ENCODE data around the gene CFAP43. TPM values are rescaled to one million over a fixed set of nuclear protein-coding genes. Genes with fewer than 3 reads are reported as not detected.
"Not testable (repeated sequence)": the region's sequence is repeated elsewhere in the genome, so short reads cannot be mapped to it uniquely, and the experiment has no call there.

The CFAP43 gene
- total RNA-seq, 1 experiment from 2014 or later: 0.44 TPM

GRCh38 chr10:104243512-104243911 is 11.3 kb upstream of the CFAP43 start:
- intact Hi-C loops (cut with micrococcal nuclease): no loop called here
- Histone ChIP-seq H3K9me2 (replicated peaks; ENCODE audit: low read length) (no peaks in the 10 kb centered on the region), H3K9me3 (ENCODE audit: low read length) (no peaks in the 10 kb centered on the region), H3K4me3 (ENCODE audit: low read length) (no peak overlapping the region), H3K27me3 (ENCODE audit: low read length) (no peaks in the 10 kb centered on the region), H3F3A (ENCODE audit: low read length, unreplicated experiment) (no peaks in the 10 kb centered on the region), H2AFZ (ENCODE audit: low read length) (no peak overlapping the region), H3K4me1 (ENCODE audit: insufficient read depth, low read length) (no peaks in the 10 kb centered on the region), H3K36me3 (ENCODE audit: low read depth, low read length) (no peaks in the 10 kb centered on the region), H3K9ac (ENCODE audit: low read length) (no peak overlapping the region), H3K79me2 (ENCODE audit: low read length) (no peaks in the 10 kb centered on the region), H4K20me1 (ENCODE audit: low read length) (no peaks in the 10 kb centered on the region), H3K27ac (ENCODE audit: low read length) (no peak overlapping the region), H3K4me2 (ENCODE audit: low read length) (no peak overlapping the region)
- BruUV-seq (replicated peaks): no TSS peak
- POLR2A ChIA-PET (ENCODE audit: unreplicated experiment): no interaction called here
- DNase-seq (no peak), ATAC-seq (no peak)
- CTCF ChIA-PET: no interaction called here
- TF ChIP-seq EZH2 (IDR thresholded peaks at IDR 0.05; ENCODE audit: low read length, unreplicated experiment) (no peak), EZH2phosphoT487 (IDR thresholded peaks at IDR 0.05; ENCODE audit: borderline replicate concordance, low read length) (no peak), CTCF (conservative IDR thresholded peaks at IDR 0.05; ENCODE audit: low read depth, low read length) (no peak)

GRCh38 chr10:104243009-104243408 is 10.8 kb upstream of the CFAP43 start:
- H3K36me3 ChIP-seq (ENCODE audit: low read depth, low read length); DNase-seq; CTCF ChIA-PET; intact Hi-C loops (cut with micrococcal nuclease); H3K27ac ChIP-seq (ENCODE audit: low read length); BruUV-seq (replicated peaks); POLR2A ChIA-PET (ENCODE audit: unreplicated experiment); H4K20me1 ChIP-seq (ENCODE audit: low read length); H3K4me1 ChIP-seq (ENCODE audit: insufficient read depth, low read length); H3K9me2 ChIP-seq (replicated peaks; ENCODE audit: low read length); H3K4me2 ChIP-seq (ENCODE audit: low read length); H3F3A ChIP-seq (ENCODE audit: low read length, unreplicated experiment); H3K79me2 ChIP-seq (ENCODE audit: low read length); H2AFZ ChIP-seq (ENCODE audit: low read length); H3K4me3 ChIP-seq (ENCODE audit: low read length); ATAC-seq; H3K9ac ChIP-seq (ENCODE audit: low read length); H3K27me3 ChIP-seq (ENCODE audit: low read length); H3K9me3 ChIP-seq (ENCODE audit: low read length): not testable (repeated sequence)

GRCh38 chr10:104242545-104242944 is 10.4 kb upstream of the CFAP43 start:
- CTCF ChIA-PET: no interaction called here
- H3K27me3 ChIP-seq (ENCODE audit: low read length): no peaks in the 10 kb centered on the region
- no peaks in the 10 kb centered on the region for H3K79me2 ChIP-seq (ENCODE audit: low read length)
- intact Hi-C loops (cut with micrococcal nuclease): no loop called here
- H3K9ac ChIP-seq (ENCODE audit: low read length): no peak overlapping the region
- DNase-seq (no peak), ATAC-seq (no peak)
- H3K4me1 ChIP-seq (ENCODE audit: insufficient read depth, low read length): no peaks in the 10 kb centered on the region
- no peak overlapping the region for H3K4me3 ChIP-seq (ENCODE audit: low read length)
- no peak overlapping the region for H3K4me2 ChIP-seq (ENCODE audit: low read length)
- no peak overlapping the region for H2AFZ ChIP-seq (ENCODE audit: low read length)
- H4K20me1 ChIP-seq (ENCODE audit: low read length): no peaks in the 10 kb centered on the region
- POLR2A ChIA-PET (ENCODE audit: unreplicated experiment): no interaction called here
- no peak for TF ChIP-seq EZH2 (IDR thresholded peaks at IDR 0.05; ENCODE audit: low read length, unreplicated experiment)
- TF ChIP-seq EZH2phosphoT487 (IDR thresholded peaks at IDR 0.05; ENCODE audit: borderline replicate concordance, low read length): no peak
- no peak for TF ChIP-seq CTCF (conservative IDR thresholded peaks at IDR 0.05; ENCODE audit: low read depth, low read length)
- no TSS peak for BruUV-seq (replicated peaks)
- no peaks in the 10 kb centered on the region for H3F3A ChIP-seq (ENCODE audit: low read length, unreplicated experiment)
- no peaks in the 10 kb centered on the region for H3K9me3 ChIP-seq (ENCODE audit: low read length)
- H3K27ac ChIP-seq (ENCODE audit: low read length): no peak overlapping the region
- no peaks in the 10 kb centered on the region for H3K36me3 ChIP-seq (ENCODE audit: low read depth, low read length)
- H3K9me2 ChIP-seq (replicated peaks; ENCODE audit: low read length): no peaks in the 10 kb centered on the region

Data from PC-3 (cell line).